ENCODE measurements around the gene PLEKHA7.

The PLEKHA7 gene

GRCh38 chr11:16911658-16912057 is 102.6 kb downstream of the PLEKHA7 start:
- no peak for TF ChIP-seq CTCF (IDR thresholded peaks at IDR 0.05)

- no peak for TF ChIP-seq CTCF (IDR thresholded peaks at IDR 0.05)
Measured at GRCh38 chr11:16911186-16911585, 103.0 kb downstream of the PLEKHA7 start.

- TF ChIP-seq CTCF (IDR thresholded peaks at IDR 0.05), result no peak
Measured at GRCh38 chr11:16909359-16910035, 104.7 kb downstream of the PLEKHA7 start.

GRCh38 chr11:16905375-16905774 is 108.8 kb downstream of the PLEKHA7 start:
- TF ChIP-seq CTCF (IDR thresholded peaks at IDR 0.05), result no peak

- TF ChIP-seq CTCF (IDR thresholded peaks at IDR 0.05), result no peak
Measured at GRCh38 chr11:16902781-16903378, 111.3 kb downstream of the PLEKHA7 start.

GRCh38 chr11:16902182-16902581 is 112.0 kb downstream of the PLEKHA7 start:
- TF ChIP-seq CTCF (IDR thresholded peaks at IDR 0.05), result no peak

- no peak for TF ChIP-seq CTCF (IDR thresholded peaks at IDR 0.05)
Measured at GRCh38 chr11:16900491-16900890, 113.7 kb downstream of the PLEKHA7 start.

Measured in LNCAP (cell line).